Breast epithelium (tissue), 3 donors: ENCODE measurements around the gene IFNA1.

Source experiments
- POLR2A ChIP-seq: fragments of 450-650 bp; IDR thresholded peaks from one replicate; pipeline ENCODE4 v1.6.1; 2016; ENCODE audit warnings: antibody characterized with exemption, mild to moderate bottlenecking, moderate library complexity
- POLR2AphosphoS5 ChIP-seq, 3 donors: sonication (generic); formaldehyde crosslinking; IDR thresholded peaks; one replicate each; pipeline ENCODE4 v1.6.1; 2017; ENCODE audit warnings: antibody characterized with exemption in 3 of 3
- TF ChIP-seq, protein P1 (sequence below), 3 donors: fragments of 450-650 bp; IDR thresholded peaks; one replicate each; pipeline ENCODE4 v1.5.1; 2016 to 2017; ENCODE audit warnings: antibody characterized with exemption in 3 of 3, mild to moderate bottlenecking in 3 of 3, moderate library complexity in 3 of 3

DNA sequence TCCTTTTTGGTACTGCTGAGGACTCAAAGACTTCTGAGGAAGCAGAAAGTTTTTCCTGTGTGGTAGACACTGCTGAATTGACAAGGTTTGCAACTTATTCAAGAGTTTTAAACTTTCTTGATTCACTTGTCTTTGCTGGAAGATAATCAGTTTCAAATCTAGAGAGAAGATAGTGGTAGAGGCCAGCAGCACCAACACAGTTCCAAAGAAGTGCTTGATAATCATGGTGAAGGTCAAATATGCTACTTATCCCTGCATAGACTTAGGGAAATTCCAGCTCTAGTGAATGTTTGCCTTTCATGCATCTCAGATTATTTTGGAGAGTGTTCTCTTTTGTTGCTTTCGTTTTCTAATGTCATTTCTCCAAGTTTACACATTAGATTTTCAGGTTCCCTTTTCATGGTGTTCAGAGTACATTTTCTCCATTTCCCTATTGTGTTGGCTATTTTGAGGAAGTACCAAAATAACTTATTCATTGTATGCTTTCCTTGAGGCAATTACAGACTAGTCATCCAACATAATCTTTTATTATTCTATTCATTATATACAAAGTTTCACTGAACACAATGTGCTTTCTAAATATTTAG is 41.3 kb downstream of the IFNA1 start:
- TF ChIP-seq, protein P1, sequence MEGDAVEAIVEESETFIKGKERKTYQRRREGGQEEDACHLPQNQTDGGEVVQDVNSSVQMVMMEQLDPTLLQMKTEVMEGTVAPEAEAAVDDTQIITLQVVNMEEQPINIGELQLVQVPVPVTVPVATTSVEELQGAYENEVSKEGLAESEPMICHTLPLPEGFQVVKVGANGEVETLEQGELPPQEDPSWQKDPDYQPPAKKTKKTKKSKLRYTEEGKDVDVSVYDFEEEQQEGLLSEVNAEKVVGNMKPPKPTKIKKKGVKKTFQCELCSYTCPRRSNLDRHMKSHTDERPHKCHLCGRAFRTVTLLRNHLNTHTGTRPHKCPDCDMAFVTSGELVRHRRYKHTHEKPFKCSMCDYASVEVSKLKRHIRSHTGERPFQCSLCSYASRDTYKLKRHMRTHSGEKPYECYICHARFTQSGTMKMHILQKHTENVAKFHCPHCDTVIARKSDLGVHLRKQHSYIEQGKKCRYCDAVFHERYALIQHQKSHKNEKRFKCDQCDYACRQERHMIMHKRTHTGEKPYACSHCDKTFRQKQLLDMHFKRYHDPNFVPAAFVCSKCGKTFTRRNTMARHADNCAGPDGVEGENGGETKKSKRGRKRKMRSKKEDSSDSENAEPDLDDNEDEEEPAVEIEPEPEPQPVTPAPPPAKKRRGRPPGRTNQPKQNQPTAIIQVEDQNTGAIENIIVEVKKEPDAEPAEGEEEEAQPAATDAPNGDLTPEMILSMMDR (IDR thresholded peaks at IDR 0.05), result no peak
- TF ChIP-seq POLR2A (no peak), POLR2AphosphoS5 (IDR thresholded peaks at IDR 0.05) (no peak)
